ENCODE data around the gene CCNK. TPM values are rescaled to one million over a fixed set of nuclear protein-coding genes. Genes with fewer than 3 reads are reported as not detected.

Gene CCNK
- total RNA-seq, 1 donor from 2014 or later, result 19.8 TPM

DNA sequence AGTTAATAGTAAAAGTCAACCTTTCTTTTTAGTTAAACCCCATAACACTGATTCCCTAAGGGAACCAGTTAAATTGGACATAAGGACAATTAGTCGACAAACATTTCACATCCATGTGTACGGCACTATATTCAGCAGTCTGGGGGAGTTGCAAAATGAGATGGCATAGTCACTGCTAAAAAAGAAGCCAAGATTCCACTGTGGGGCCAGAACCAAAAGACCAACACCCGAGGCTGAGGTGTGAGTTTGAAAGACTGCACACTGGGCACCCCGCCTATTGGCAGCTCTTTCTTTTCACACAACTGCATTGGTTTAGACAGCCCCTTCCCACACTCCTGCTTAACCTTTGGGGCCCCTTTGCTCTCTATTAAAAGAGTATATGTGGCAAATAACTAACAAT lies 17.2 kb upstream of the CCNK start:
- H3K27me3 ChIP-seq (ENCODE audit: control insufficient read depth in 3 of 3, insufficient read depth in 3 of 3, low read length in 3 of 3), result no peaks in the 10 kb centered on the region
- no peak overlapping the region for H3K9ac ChIP-seq (ENCODE audit: low read depth in 1 of 3, low read length in 3 of 3)
- H3K4me1 ChIP-seq (ENCODE audit: control insufficient read depth in 3 of 3, insufficient read depth in 3 of 3, low read length in 3 of 3), result peaks cover 25 to 38% (median 26%) of the 10 kb centered on the region in 3 donors
- no peaks in the 10 kb centered on the region for H3K9me3 ChIP-seq (ENCODE audit: control insufficient read depth in 3 of 3, low read length in 3 of 3)
- H3K4me3 ChIP-seq (ENCODE audit: low read length in 3 of 3), result no peak overlapping the region
- H3K27ac ChIP-seq (ENCODE audit: low read depth, low read length), result no peak overlapping the region
- peaks cover 15 to 44% (median 17%) of the 10 kb centered on the region in 3 donors for H3K36me3 ChIP-seq (ENCODE audit: control insufficient read depth in 3 of 3, insufficient read depth in 3 of 3, low read length in 3 of 3)

DNA sequence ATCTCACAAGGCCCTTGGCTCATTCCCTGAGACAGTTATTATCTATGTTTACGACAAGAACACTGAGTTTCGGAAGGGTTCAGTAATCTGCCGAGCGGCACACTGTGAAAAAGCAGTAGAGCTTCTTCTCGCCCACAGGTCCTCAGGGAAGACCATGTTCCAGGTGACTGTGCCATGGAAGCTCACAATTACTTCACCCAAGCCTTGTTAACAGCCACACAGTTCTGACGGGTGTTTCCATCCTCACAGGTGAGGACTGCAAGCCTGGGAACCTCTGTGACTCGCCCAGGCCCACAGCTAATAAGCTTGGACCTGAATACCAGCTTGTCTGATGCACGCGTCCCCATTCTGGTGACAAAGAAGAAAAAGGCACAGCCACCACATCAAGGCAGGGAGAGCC lies 15.9 kb upstream of the CCNK start:
- no peak overlapping the region for H3K27ac ChIP-seq (ENCODE audit: low read depth, low read length)
- no peak overlapping the region for H3K4me3 ChIP-seq (ENCODE audit: low read length in 3 of 3)
- peaks cover 12 to 41% (median 17%) of the 10 kb centered on the region in 3 donors for H3K36me3 ChIP-seq (ENCODE audit: control insufficient read depth in 3 of 3, insufficient read depth in 3 of 3, low read length in 3 of 3)
- peaks cover 26 to 51% (median 28%) of the 10 kb centered on the region in 3 donors for H3K4me1 ChIP-seq (ENCODE audit: control insufficient read depth in 3 of 3, insufficient read depth in 3 of 3, low read length in 3 of 3)
- H3K27me3 ChIP-seq (ENCODE audit: control insufficient read depth in 3 of 3, insufficient read depth in 3 of 3, low read length in 3 of 3), result no peaks in the 10 kb centered on the region
- no peaks in the 10 kb centered on the region for H3K9me3 ChIP-seq (ENCODE audit: control insufficient read depth in 3 of 3, low read length in 3 of 3)
- H3K9ac ChIP-seq (ENCODE audit: low read depth in 1 of 3, low read length in 3 of 3), result no peak overlapping the region

DNA sequence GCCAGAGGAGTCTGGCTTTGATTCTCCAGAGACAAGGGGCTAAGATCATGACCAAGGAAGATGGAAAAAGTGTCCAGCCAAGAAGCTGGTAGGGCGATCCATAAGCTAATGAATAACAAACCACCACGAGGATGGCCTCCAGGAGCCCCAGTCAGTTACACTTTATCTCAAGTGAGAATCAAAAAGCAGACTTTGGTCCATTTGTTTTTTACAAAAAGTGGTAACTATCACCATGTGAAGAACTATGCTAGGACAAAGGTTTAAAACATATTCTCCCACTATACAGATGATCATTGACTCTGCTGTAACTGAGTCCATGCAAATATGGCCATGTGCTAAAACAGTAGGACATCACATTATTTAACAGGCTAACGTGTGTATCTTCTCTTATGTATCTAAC lies 14.5 kb upstream of the CCNK start:
- Histone ChIP-seq H3K4me1 (ENCODE audit: control insufficient read depth in 3 of 3, insufficient read depth in 3 of 3, low read length in 3 of 3) (peaks cover 27 to 56% (median 30%) of the 10 kb centered on the region in 3 donors), H3K27ac (ENCODE audit: low read depth, low read length) (no peak overlapping the region), H3K27me3 (ENCODE audit: control insufficient read depth in 3 of 3, insufficient read depth in 3 of 3, low read length in 3 of 3) (no peaks in the 10 kb centered on the region), H3K9me3 (ENCODE audit: control insufficient read depth in 3 of 3, low read length in 3 of 3) (no peaks in the 10 kb centered on the region), H3K4me3 (ENCODE audit: low read length in 3 of 3) (no peak overlapping the region), H3K9ac (ENCODE audit: low read depth in 1 of 3, low read length in 3 of 3) (no peak overlapping the region), H3K36me3 (ENCODE audit: control insufficient read depth in 3 of 3, insufficient read depth in 3 of 3, low read length in 3 of 3) (peaks cover 6 to 26% (median 9%) of the 10 kb centered on the region in 3 donors)

DNA sequence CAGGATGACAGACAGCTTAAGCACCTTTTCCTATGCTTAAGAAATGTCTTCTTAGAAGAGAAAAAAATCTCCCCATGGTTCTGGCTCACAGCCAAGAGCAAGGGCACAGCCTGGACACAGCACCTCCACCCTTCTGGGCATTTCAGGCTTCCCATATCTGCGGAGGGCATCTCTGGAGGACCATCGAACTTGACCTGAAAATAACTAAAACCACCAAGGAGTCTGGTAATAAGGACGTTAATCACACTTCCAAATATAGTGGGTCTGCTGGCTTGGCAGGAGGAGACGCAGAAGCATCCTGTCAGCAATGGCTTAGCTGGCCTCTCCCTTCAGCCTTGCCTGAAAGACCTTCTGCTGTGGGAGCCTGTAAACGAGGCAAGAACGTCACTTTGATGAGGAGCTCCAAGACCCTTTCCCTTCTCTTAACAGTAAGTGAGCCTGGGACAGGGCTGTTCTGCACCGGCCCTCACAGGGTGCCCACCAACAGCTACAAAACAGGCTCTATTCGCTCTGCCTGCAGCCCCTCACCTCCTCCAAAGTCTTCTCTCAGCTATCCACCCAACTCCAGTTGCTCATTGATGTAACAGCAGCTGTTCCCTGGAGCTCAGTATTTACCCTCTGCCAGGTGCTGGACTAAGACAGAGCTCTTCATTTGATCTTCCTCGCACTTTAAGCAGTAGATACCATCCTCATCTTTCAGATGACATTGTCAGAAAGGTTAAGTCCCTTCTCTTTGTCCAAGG lies 13.7 kb upstream of the CCNK start:
- H3K9me3 ChIP-seq (ENCODE audit: control insufficient read depth in 3 of 3, low read length in 3 of 3), result no peaks in the 10 kb centered on the region
- H3K27ac ChIP-seq (ENCODE audit: low read depth, low read length), result no peak overlapping the region
- H3K36me3 ChIP-seq (ENCODE audit: control insufficient read depth in 3 of 3, insufficient read depth in 3 of 3, low read length in 3 of 3), result peaks cover 4 to 18% (median 6%) of the 10 kb centered on the region in 3 donors
- no peak overlapping the region for H3K4me3 ChIP-seq (ENCODE audit: low read length in 3 of 3)
- no peaks in the 10 kb centered on the region for H3K27me3 ChIP-seq (ENCODE audit: control insufficient read depth in 3 of 3, insufficient read depth in 3 of 3, low read length in 3 of 3)
- H3K9ac ChIP-seq (ENCODE audit: low read depth in 1 of 3, low read length in 3 of 3), result no peak overlapping the region
- peaks cover 30 to 60% (median 31%) of the 10 kb centered on the region in 3 donors for H3K4me1 ChIP-seq (ENCODE audit: control insufficient read depth in 3 of 3, insufficient read depth in 3 of 3, low read length in 3 of 3)

DNA sequence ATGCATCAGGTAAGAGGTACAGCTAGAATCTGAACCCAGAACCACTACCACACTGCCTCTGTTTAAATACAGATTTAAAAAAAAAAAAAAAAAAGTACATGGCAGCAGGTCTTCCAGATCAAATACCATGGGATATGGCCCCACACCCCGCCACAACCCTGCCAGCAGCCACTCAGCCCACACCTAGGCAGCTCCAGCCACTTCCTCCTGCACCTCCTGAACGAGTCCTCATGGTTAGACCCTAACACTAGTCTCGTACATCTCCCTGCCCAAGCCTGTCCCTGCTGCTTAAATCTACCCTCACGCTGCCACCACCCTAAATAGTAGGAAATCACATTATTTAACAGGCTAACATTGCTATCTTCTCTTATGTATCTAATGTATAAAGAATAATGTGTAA lies 13.1 kb upstream of the CCNK start:
- Histone ChIP-seq H3K27me3 (ENCODE audit: control insufficient read depth in 3 of 3, insufficient read depth in 3 of 3, low read length in 3 of 3) (no peaks in the 10 kb centered on the region), H3K4me3 (ENCODE audit: low read length in 3 of 3) (no peak overlapping the region), H3K4me1 (ENCODE audit: control insufficient read depth in 3 of 3, insufficient read depth in 3 of 3, low read length in 3 of 3) (peaks cover 30 to 62% (median 31%) of the 10 kb centered on the region in 3 donors), H3K27ac (ENCODE audit: low read depth, low read length) (no peak overlapping the region), H3K36me3 (ENCODE audit: control insufficient read depth in 3 of 3, insufficient read depth in 3 of 3, low read length in 3 of 3) (peaks cover 0 to 13% (median 6%) of the 10 kb centered on the region in 3 donors), H3K9ac (ENCODE audit: low read depth in 1 of 3, low read length in 3 of 3) (no peak overlapping the region), H3K9me3 (ENCODE audit: control insufficient read depth in 3 of 3, low read length in 3 of 3) (no peaks in the 10 kb centered on the region)

DNA sequence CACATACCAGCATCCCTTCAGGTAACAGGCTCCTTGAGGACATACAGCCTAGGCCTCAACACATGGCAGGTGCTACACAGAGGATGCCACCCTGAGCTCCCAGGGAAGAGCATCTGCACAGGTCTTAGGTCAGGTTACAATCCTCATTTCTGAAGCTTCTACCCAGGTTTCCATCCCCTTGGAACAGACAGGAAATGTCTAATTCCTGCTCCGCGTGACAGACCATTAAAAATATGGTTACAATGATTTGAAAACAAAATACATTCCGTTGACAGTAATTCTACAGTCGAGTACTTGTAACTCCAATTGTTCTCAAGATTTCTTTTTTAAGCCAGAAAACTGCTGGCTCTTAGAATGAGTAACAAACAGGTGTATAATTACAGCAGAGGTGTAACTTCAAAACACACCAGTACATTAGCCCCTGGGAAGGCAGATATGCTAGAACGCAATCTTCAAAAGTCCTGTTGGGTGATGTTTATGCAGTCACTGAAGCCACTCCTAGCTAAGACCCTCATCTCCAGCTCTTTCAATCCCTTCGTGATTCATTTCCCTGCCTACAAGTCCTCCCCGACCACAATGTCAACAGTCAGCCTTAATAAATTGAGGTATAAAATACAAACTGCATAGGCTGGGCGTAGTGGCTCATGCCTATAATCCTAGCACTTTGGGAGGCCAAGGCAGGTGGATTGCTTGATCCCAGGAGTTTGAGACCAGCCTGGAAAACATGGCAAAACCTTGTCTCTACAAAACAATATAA lies 12.2 kb upstream of the CCNK start:
- no peak overlapping the region for H3K27ac ChIP-seq (ENCODE audit: low read depth, low read length)
- H3K36me3 ChIP-seq (ENCODE audit: control insufficient read depth in 3 of 3, insufficient read depth in 3 of 3, low read length in 3 of 3), result peaks cover 0 to 11% (median 6%) of the 10 kb centered on the region in 3 donors
- H3K9me3 ChIP-seq (ENCODE audit: control insufficient read depth in 3 of 3, low read length in 3 of 3), result no peaks in the 10 kb centered on the region
- H3K27me3 ChIP-seq (ENCODE audit: control insufficient read depth in 3 of 3, insufficient read depth in 3 of 3, low read length in 3 of 3), result no peaks in the 10 kb centered on the region
- peak overlapping the region in 1 of 3 donors; percentile 27 for H3K9ac ChIP-seq (ENCODE audit: low read depth in 1 of 3, low read length in 3 of 3)
- no peak overlapping the region for H3K4me3 ChIP-seq (ENCODE audit: low read length in 3 of 3)
- H3K4me1 ChIP-seq (ENCODE audit: control insufficient read depth in 3 of 3, insufficient read depth in 3 of 3, low read length in 3 of 3), result peaks cover 24 to 62% (median 27%) of the 10 kb centered on the region in 3 donors

DNA sequence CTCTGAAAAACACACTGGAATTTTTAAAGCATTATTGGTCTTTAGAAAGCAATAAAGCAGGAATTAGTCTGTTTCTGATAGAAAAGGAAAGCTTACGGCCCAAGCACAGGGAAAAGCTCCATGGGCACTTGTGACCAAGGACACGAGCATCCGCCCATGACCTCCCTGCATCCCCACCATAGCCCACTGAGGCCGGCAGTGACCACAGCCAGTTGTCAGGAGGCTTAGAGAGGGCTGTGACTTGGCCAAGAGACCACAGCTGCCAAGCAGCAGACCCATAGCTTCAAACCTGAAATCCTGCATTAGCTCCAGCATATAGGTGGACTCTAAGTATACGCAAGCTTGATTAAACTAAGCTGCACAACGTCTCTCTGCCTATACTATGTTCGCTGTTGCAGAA lies 9.5 kb upstream of the CCNK start:
- no peaks in the 10 kb centered on the region for H3K9me3 ChIP-seq (ENCODE audit: control insufficient read depth in 3 of 3, low read length in 3 of 3)
- H3K36me3 ChIP-seq (ENCODE audit: control insufficient read depth in 3 of 3, insufficient read depth in 3 of 3, low read length in 3 of 3), result no peaks in the 10 kb centered on the region
- H3K4me1 ChIP-seq (ENCODE audit: control insufficient read depth in 3 of 3, insufficient read depth in 3 of 3, low read length in 3 of 3), result peaks cover 27 to 71% (median 29%) of the 10 kb centered on the region in 3 donors
- no peak overlapping the region for H3K4me3 ChIP-seq (ENCODE audit: low read length in 3 of 3)
- H3K9ac ChIP-seq (ENCODE audit: low read depth in 1 of 3, low read length in 3 of 3), result no peak overlapping the region
- H3K27ac ChIP-seq (ENCODE audit: low read depth, low read length), result no peak overlapping the region
- no peaks in the 10 kb centered on the region for H3K27me3 ChIP-seq (ENCODE audit: control insufficient read depth in 3 of 3, insufficient read depth in 3 of 3, low read length in 3 of 3)

DNA sequence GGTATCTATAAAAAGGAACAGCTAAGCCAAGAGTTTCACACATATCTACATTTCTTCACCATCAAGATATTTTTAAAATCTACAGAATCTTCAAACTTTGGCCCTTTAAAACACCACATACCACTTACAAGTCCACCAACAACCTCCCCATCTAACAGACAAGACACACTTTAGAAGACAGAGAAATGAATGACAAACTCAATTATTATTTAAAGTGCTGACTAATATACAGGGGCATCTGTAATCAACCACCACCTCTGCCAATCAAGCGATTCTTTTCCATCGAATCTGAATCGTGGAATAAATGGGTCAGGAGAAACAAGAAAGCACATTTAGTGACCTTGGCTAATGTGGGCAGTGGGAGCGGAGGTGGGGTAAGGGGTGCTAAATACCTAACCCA lies 8.3 kb upstream of the CCNK start:
- Histone ChIP-seq H3K4me3 (ENCODE audit: low read length in 3 of 3) (no peak overlapping the region), H3K4me1 (ENCODE audit: control insufficient read depth in 3 of 3, insufficient read depth in 3 of 3, low read length in 3 of 3) (peaks cover 20 to 64% (median 22%) of the 10 kb centered on the region in 3 donors), H3K9ac (ENCODE audit: low read depth in 1 of 3, low read length in 3 of 3) (no peak overlapping the region), H3K27me3 (ENCODE audit: control insufficient read depth in 3 of 3, insufficient read depth in 3 of 3, low read length in 3 of 3) (no peaks in the 10 kb centered on the region), H3K27ac (ENCODE audit: low read depth, low read length) (no peak overlapping the region), H3K36me3 (ENCODE audit: control insufficient read depth in 3 of 3, insufficient read depth in 3 of 3, low read length in 3 of 3) (no peaks in the 10 kb centered on the region), H3K9me3 (ENCODE audit: control insufficient read depth in 3 of 3, low read length in 3 of 3) (no peaks in the 10 kb centered on the region)

DNA sequence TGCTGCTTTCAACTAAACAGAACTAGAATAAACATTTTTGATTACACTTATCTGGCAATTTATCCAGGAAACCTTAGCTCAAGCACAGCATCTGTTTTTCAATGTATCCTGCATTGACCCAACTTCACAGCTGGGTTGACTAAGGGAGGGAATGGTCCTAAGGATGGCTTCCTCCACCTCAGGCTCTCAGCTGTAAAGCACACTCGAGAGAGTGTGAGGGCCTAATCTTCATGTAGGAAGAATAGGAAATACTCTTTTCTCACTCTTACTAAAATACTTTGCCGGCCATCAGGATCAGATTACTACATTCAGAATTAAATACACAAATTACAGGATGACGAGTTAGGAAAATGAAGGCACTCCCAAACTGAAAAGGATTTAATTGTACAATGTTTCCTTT lies 7.8 kb upstream of the CCNK start:
- no peaks in the 10 kb centered on the region for H3K27me3 ChIP-seq (ENCODE audit: control insufficient read depth in 3 of 3, insufficient read depth in 3 of 3, low read length in 3 of 3)
- no peaks in the 10 kb centered on the region for H3K36me3 ChIP-seq (ENCODE audit: control insufficient read depth in 3 of 3, insufficient read depth in 3 of 3, low read length in 3 of 3)
- no peak overlapping the region for H3K4me3 ChIP-seq (ENCODE audit: low read length in 3 of 3)
- peaks cover 20 to 64% (median 23%) of the 10 kb centered on the region in 3 donors for H3K4me1 ChIP-seq (ENCODE audit: control insufficient read depth in 3 of 3, insufficient read depth in 3 of 3, low read length in 3 of 3)
- H3K27ac ChIP-seq (ENCODE audit: low read depth, low read length), result no peak overlapping the region
- no peak overlapping the region for H3K9ac ChIP-seq (ENCODE audit: low read depth in 1 of 3, low read length in 3 of 3)
- no peaks in the 10 kb centered on the region for H3K9me3 ChIP-seq (ENCODE audit: control insufficient read depth in 3 of 3, low read length in 3 of 3)

DNA sequence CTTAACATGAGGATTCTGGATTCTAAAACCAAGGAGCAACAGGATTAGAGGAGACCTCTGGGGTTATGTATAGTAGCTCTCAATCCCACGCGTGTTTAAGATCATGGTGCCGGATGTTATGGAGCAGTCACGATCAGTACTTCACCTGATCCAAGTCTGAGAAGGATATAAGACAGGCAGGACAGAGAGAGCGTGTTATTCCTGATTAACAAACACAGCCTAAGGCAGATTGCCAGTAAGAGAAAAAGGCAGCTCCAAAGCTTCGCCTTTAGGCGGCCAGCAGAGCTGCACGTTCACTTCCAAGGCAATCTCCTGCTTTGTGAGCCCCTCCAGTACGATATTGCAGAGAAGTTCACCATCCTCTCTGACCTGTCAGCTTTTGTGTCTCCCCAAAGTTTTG lies 6.0 kb upstream of the CCNK start:
- Histone ChIP-seq H3K27me3 (ENCODE audit: control insufficient read depth in 3 of 3, insufficient read depth in 3 of 3, low read length in 3 of 3) (no peaks in the 10 kb centered on the region), H3K9ac (ENCODE audit: low read depth in 1 of 3, low read length in 3 of 3) (peak overlapping the region in 1 of 3 donors; percentile 26), H3K4me1 (ENCODE audit: control insufficient read depth in 3 of 3, insufficient read depth in 3 of 3, low read length in 3 of 3) (peaks cover 29 to 55% (median 30%) of the 10 kb centered on the region in 3 donors)

More for the DNA sequence above, 6.0 kb upstream of the CCNK start:
- Histone ChIP-seq H3K9me3 (ENCODE audit: control insufficient read depth in 3 of 3, low read length in 3 of 3) (no peaks in the 10 kb centered on the region), H3K4me3 (ENCODE audit: low read length in 3 of 3) (no peak overlapping the region), H3K36me3 (ENCODE audit: control insufficient read depth in 3 of 3, insufficient read depth in 3 of 3, low read length in 3 of 3) (no peaks in the 10 kb centered on the region), H3K27ac (ENCODE audit: low read depth, low read length) (no peak overlapping the region)

All from skeletal muscle tissue (tissue), 4 donors.